Measurements from ENCODE around the gene SIM1.

Gene SIM1

GRCh38 chr6:100388868-100389519, 75.7 kb downstream of the SIM1 start:
- TF ChIP-seq, protein P1, sequence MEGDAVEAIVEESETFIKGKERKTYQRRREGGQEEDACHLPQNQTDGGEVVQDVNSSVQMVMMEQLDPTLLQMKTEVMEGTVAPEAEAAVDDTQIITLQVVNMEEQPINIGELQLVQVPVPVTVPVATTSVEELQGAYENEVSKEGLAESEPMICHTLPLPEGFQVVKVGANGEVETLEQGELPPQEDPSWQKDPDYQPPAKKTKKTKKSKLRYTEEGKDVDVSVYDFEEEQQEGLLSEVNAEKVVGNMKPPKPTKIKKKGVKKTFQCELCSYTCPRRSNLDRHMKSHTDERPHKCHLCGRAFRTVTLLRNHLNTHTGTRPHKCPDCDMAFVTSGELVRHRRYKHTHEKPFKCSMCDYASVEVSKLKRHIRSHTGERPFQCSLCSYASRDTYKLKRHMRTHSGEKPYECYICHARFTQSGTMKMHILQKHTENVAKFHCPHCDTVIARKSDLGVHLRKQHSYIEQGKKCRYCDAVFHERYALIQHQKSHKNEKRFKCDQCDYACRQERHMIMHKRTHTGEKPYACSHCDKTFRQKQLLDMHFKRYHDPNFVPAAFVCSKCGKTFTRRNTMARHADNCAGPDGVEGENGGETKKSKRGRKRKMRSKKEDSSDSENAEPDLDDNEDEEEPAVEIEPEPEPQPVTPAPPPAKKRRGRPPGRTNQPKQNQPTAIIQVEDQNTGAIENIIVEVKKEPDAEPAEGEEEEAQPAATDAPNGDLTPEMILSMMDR (IDR thresholded peaks at IDR 0.05; ENCODE audit: borderline replicate concordance, control extremely low read depth, extremely low read depth, insufficient read depth, missing control alignments): no peak
- in situ Hi-C loops (cut with MboI; ENCODE audit: low sequenced_read_pairs, unreplicated experiment): no loop called here
- DNase-seq (ENCODE audit: low spot score): no peak

DNA sequence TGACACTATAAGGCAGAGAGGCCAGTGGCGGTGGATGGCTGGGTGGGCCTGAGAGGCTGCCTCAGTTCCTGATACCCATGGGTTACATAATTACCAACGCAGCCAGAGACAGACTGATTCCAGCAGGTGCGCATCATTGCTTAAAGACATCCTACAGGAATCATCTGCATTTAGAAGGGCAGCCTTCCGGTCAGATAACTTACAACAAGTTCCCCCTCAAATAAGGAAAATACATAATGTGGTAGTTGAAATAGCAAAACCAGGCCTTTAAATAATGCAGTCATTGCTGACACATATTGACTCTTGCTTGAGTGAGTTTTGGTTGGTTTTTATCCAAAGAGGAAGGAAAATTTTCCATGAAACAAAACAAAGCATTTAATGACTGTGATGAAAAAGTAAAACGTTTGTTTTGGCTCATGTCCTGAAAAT, 81.9 kb downstream of the SIM1 start:
- TF ChIP-seq, protein P1 (IDR thresholded peaks at IDR 0.05; ENCODE audit: borderline replicate concordance, control extremely low read depth, extremely low read depth, insufficient read depth, missing control alignments): no peak
- DNase-seq (ENCODE audit: low spot score): no peak

DNA sequence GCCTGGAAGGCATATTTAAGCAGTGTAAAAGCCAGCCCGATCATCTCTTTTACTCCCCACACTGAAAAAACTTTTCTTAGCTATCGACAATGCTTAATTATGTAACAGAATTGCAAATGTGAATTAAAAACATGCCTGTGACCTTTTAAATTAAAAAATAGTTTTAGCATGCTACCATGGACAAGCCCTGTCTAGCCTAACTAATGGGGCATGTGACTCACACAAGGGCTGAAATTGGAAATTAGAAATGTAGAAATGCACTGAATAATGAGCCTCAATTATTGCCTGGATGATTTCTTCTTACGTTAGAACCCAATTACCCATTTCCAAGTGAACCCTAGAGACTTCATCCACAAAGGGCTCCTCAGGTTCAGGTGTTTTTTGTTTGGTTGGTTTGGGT, 82.7 kb downstream of the SIM1 start:
- DNase-seq (ENCODE audit: low spot score): no peak
- TF ChIP-seq, protein P1 (IDR thresholded peaks at IDR 0.05; ENCODE audit: borderline replicate concordance, control extremely low read depth, extremely low read depth, insufficient read depth, missing control alignments): no peak
- in situ Hi-C loops (cut with MboI; ENCODE audit: low sequenced_read_pairs, unreplicated experiment): no loop called here

More for the DNA sequence above, 81.9 kb downstream of the SIM1 start:
- in situ Hi-C loops (cut with MboI; ENCODE audit: low sequenced_read_pairs, unreplicated experiment): no loop called here

- DNase-seq (ENCODE audit: low spot score): no peak
- TF ChIP-seq, protein P1 (IDR thresholded peaks at IDR 0.05; ENCODE audit: borderline replicate concordance, control extremely low read depth, extremely low read depth, insufficient read depth, missing control alignments): no peak
- in situ Hi-C loops (cut with MboI; ENCODE audit: low sequenced_read_pairs, unreplicated experiment): no loop called here
Observed at GRCh38 chr6:100381111-100381510, 83.6 kb downstream of the SIM1 start.

DNA sequence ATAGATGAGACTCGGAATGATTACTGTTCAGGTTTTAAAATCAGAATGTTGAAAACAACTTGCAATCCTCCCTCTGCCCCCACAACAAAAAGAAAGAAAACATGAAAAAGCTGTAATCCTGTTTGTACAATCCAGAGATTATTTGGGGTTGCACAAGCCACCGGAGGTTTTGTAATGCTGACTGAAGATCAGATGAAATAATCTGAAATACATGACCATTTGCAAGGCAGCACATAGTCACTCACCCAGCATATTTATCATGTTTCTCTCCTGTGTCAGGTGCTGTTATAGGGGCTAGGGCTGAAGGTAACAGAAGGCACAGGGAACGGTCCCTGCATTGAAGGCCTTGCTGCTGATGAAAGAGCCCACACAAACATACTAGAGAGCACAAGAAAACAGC, 85.3 kb downstream of the SIM1 start:
- DNase-seq (ENCODE audit: low spot score): no peak
- in situ Hi-C loops (cut with MboI; ENCODE audit: low sequenced_read_pairs, unreplicated experiment): no loop called here
- TF ChIP-seq, protein P1 (IDR thresholded peaks at IDR 0.05; ENCODE audit: borderline replicate concordance, control extremely low read depth, extremely low read depth, insufficient read depth, missing control alignments): no peak

DNA sequence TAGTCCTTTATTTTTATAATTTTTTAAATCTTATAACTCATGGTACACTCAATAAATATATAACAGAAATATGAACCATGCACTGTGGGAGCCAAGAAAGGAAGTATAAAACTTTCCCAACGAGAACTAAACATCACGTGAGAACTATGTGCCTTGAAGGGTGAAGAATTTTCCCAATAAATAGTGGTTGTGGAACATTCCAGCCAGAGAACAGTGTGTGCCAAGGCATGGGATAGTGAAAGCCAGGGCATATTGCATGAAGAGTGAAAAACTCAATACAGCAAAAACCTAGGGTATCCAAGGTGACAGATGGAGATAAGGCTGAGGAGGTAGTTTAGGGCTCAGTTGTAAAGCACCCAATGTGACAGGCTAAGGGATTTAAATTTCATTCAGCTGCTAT, 86.1 kb downstream of the SIM1 start:
- no peak for DNase-seq (ENCODE audit: low spot score)
- in situ Hi-C loops (cut with MboI; ENCODE audit: low sequenced_read_pairs, unreplicated experiment): no loop called here

More for the DNA sequence above, 86.1 kb downstream of the SIM1 start:
- TF ChIP-seq, protein P1 (IDR thresholded peaks at IDR 0.05; ENCODE audit: borderline replicate concordance, control extremely low read depth, extremely low read depth, insufficient read depth, missing control alignments): no peak

Measured in GM13976 (cell line).